Lower leg skin (tissue), 3 donors: Measurements from ENCODE around the gene SRSF10.

Experiments used
- POLR2A ChIP-seq, 2 donors: fragments of 450-650 bp; IDR thresholded peaks; one replicate each; pipeline ENCODE4 v1.6.1; 2016 to 2017; ENCODE audit warnings: antibody characterized with exemption in 2 of 2, mild to moderate bottlenecking in 1 of 2, moderate library complexity in 1 of 2
- TF ChIP-seq, protein P1 (sequence below), 3 donors: fragments of 450-650 bp; IDR thresholded peaks; one replicate each; pipeline ENCODE4 v1.5.1; 2016; ENCODE audit warnings: antibody characterized with exemption in 3 of 3, mild to moderate bottlenecking in 3 of 3, moderate library complexity in 2 of 3

DNA sequence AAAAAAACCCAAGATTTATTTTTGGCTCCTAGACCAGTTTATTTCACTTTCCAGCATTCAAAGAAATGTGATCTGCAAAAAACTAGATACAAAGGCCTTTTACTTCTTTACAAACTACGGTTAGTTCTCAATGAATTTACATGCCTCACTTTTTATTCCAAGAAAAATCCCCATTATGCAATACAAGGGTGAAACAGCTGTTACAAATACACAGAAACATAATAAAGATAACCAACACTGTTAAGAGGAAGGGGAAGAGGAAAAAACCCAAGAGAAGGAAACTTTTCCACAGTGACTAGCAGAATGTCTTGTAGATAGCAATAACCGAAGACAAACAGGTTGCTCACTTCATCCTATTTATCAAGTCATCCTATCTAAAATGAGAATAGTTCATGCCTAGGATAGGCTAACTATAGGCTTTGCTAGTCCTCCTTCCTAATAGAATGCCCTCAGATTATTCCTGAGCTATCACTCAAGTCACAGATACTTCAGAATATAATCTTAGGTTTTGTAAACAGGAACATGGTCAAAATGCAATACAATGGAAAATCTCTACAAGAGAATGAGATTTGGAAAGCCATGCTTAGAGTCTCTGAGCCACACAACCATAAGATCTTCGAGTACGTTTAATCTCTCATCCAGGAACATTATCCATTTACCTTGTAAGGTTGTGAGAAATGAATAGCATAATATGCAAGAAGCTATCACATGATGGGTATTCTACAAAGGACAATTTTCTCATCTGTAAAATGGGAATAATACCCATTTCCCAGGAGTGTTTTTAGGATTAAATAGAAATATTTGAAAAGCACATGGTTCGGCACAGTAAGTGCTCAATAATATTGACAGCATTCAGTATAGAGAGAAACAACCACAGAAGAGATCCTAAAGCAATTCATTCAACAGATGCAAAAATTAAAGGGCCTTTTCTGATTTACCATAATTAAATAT, 15.1 kb downstream of the SRSF10 start:
- TF ChIP-seq, protein P1, sequence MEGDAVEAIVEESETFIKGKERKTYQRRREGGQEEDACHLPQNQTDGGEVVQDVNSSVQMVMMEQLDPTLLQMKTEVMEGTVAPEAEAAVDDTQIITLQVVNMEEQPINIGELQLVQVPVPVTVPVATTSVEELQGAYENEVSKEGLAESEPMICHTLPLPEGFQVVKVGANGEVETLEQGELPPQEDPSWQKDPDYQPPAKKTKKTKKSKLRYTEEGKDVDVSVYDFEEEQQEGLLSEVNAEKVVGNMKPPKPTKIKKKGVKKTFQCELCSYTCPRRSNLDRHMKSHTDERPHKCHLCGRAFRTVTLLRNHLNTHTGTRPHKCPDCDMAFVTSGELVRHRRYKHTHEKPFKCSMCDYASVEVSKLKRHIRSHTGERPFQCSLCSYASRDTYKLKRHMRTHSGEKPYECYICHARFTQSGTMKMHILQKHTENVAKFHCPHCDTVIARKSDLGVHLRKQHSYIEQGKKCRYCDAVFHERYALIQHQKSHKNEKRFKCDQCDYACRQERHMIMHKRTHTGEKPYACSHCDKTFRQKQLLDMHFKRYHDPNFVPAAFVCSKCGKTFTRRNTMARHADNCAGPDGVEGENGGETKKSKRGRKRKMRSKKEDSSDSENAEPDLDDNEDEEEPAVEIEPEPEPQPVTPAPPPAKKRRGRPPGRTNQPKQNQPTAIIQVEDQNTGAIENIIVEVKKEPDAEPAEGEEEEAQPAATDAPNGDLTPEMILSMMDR (IDR thresholded peaks at IDR 0.05), result no peak
- no peak for TF ChIP-seq POLR2A (IDR thresholded peaks at IDR 0.05)
